HCT116 (cell line): ENCODE measurements around the gene GDPD5. TPM values are rescaled to one million over a fixed set of nuclear protein-coding genes. Genes with fewer than 3 reads are reported as not detected.

Source experiments
- ATAC-seq: fragments of 200-7000 bp; cut with Tn5 transposase; 2 replicates; pipeline ENCODE4 v1.9.1; 2020; ENCODE audit warnings: mild to moderate bottlenecking, moderate library complexity
- BruUV-seq: library from RNA; stranded (reverse); fragments of 400-500 nt; replicated peaks from 2 replicates; lab custom pipeline; 2021; lab: Mats Ljungman, UMichigan
- CTCF ChIA-PET: fragments of 300-600 bp; sonication (Branson Sonifier 250); formaldehyde crosslinking; loops from one replicate; lab custom pipeline; 2021; ENCODE audit warnings: antibody characterized with exemption; lab: Charles Lee
- POLR2A ChIA-PET: fragments of 300-600, 350-600 bp; sonication (Branson Sonifier 250); formaldehyde crosslinking; loops from one replicate; lab custom pipeline; 2021; ENCODE audit warnings: antibody characterized with exemption; lab: Charles Lee
- RAD21 ChIA-PET, 2 experiments: fragments of 300-600 bp; sonication (Branson Sonifier 250); formaldehyde crosslinking; loops; one replicate each; lab custom pipeline; 2023; ENCODE audit warnings: low total read pairs in 2 of 2; ENCODE audit not compliant: uncharacterized antibody in 2 of 2, unreplicated experiment in 2 of 2, low non-redundant PET in 1 of 2; lab: Charles Lee
- DNase-seq: peaks from one replicate; pipeline ENCODE4 v3.0.0-alpha.2; 2010; ENCODE audit warnings: low read depth, low spot score
- H2AFZ ChIP-seq: fragments of 200-600 bp; shearing (Covaris generic), sonication (generic); 2 replicates; pipeline ENCODE4 v1.6.1; 2017; ENCODE audit warnings: low read depth, mixed run types, mixed read lengths, antibody characterized with exemption, low read length; ENCODE audit not compliant: poor library complexity, severe bottlenecking
- H3K27ac ChIP-seq: 2 replicates; pipeline ENCODE4 v1.5.1; 2012; ENCODE audit warnings: low read depth, low read length
- H3K27me3 ChIP-seq: fragments of 200-600 bp; sonication (generic); 2 replicates; pipeline ENCODE4 v1.6.1; 2016; ENCODE audit warnings: mixed run types, low read length, mixed read lengths; ENCODE audit not compliant: insufficient read depth
- H3K36me3 ChIP-seq, 2 experiments: fragments of 200-500 bp in 1 of 2; fragments of 200-600 bp in 1 of 2; sonication (Bioruptor generic) in 1 of 2; sonication (generic) in 1 of 2; 2 replicates each; pipeline versions ENCODE4 v1.5.1 to v1.6.1; 2014 to 2016; ENCODE audit warnings: low read length in 2 of 2, inconsistent platforms in 1 of 2, mixed read lengths in 1 of 2, mixed run types in 1 of 2; ENCODE audit not compliant: insufficient read depth in 2 of 2, control insufficient read depth in 1 of 2
- H3K4me1 ChIP-seq, 2 experiments: fragments of 200-600 bp in 1 of 2; sonication (generic) in 1 of 2; 2 replicates each; pipeline versions ENCODE4 v1.5.1 to v1.6.1; 2012 to 2017; ENCODE audit warnings: low read length in 2 of 2, inconsistent platforms in 1 of 2, mild to moderate bottlenecking in 1 of 2, mixed read lengths in 1 of 2, mixed run types in 1 of 2, moderate library complexity in 1 of 2; ENCODE audit not compliant: insufficient read depth in 2 of 2, control insufficient read depth in 1 of 2
- H3K4me2 ChIP-seq: fragments of 200-600 bp; sonication (generic); 2 replicates; pipeline ENCODE4 v1.6.1; 2017; ENCODE audit warnings: mixed run types, low read length, mixed read lengths
- H3K4me3 ChIP-seq, 2 experiments: fragments of 200-600 bp in 1 of 2; sonication (generic) in 1 of 2; replicated peaks in 1 of 2; 2 replicates each; pipeline ENCODE4 v1.5.1; 2011 to 2016; ENCODE audit warnings: low read length in 2 of 2, control low read depth in 1 of 2, low read depth in 1 of 2, mild to moderate bottlenecking in 1 of 2, mixed read lengths in 1 of 2, mixed run types in 1 of 2
- H3K79me2 ChIP-seq: fragments of 200-600 bp; sonication (generic); 2 replicates; pipeline ENCODE4 v1.6.1; 2017; ENCODE audit warnings: mild to moderate bottlenecking, mixed run types, low read length, moderate library complexity, mixed read lengths; ENCODE audit not compliant: insufficient read depth
- H3K9ac ChIP-seq: fragments of 200-600 bp; sonication (generic); 2 replicates; pipeline ENCODE4 v1.6.1; 2016; ENCODE audit warnings: low read length, mixed read lengths
- H3K9me2 ChIP-seq: fragments of 200-600 bp; sonication (generic), shearing (Covaris generic); 2 replicates; pipeline ENCODE4 v1.6.1; 2017; ENCODE audit warnings: mixed run types, mild to moderate bottlenecking, moderate library complexity; ENCODE audit not compliant: insufficient read depth
- H3K9me3 ChIP-seq, 2 experiments: fragments of 200-500 bp in 1 of 2; fragments of 200-600 bp in 1 of 2; sonication (Bioruptor generic) in 1 of 2; sonication (generic) in 1 of 2; 2 replicates each; pipeline ENCODE4 v1.6.1; 2014 to 2017; ENCODE audit warnings: low read length in 2 of 2, mixed read lengths in 2 of 2, inconsistent platforms in 1 of 2, low read depth in 1 of 2, mild to moderate bottlenecking in 1 of 2, mixed run types in 1 of 2, moderate library complexity in 1 of 2; ENCODE audit not compliant: control insufficient read depth in 1 of 2, insufficient read depth in 1 of 2
- H4K20me1 ChIP-seq: fragments of 200-600 bp; sonication (generic), shearing (Covaris generic); 2 replicates; pipeline ENCODE4 v1.6.1; 2017; ENCODE audit warnings: mixed run types, mild to moderate bottlenecking, moderate library complexity; ENCODE audit not compliant: insufficient read depth
- CBX3 ChIP-seq: IDR thresholded peaks from 2 replicates; pipeline ENCODE4 v1.6.1; 2012; ENCODE audit warnings: low read depth
- FOSL1 ChIP-seq: IDR thresholded peaks from 2 replicates; pipeline ENCODE4 v1.6.1; 2012; ENCODE audit warnings: low read depth
- POLR2A ChIP-seq: IDR thresholded peaks from 2 replicates; pipeline ENCODE4 v1.7.0; 2011; ENCODE audit warnings: borderline replicate concordance; ENCODE audit not compliant: insufficient read depth, insufficient read length; ENCODE audit errors: extremely low read depth
- POLR2AphosphoS5 ChIP-seq: IDR thresholded peaks from 2 replicates; pipeline ENCODE4 v1.6.1; 2011; ENCODE audit warnings: mild to moderate bottlenecking, low read depth, low read length, moderate library complexity
- intact Hi-C: fragments of 100-400 bp; cut with micrococcal nuclease; formaldehyde crosslinking; loops from 2 replicates; pipeline ENCODE4 v1.10.0; 2022
- total RNA-seq: library from RNA; stranded (reverse); gene quantifications from one replicate; pipeline ENCODE4 v1.2.1, GENCODE V29; 2021; ENCODE audit not compliant: unreplicated experiment
- TF ChIP-seq, protein P1 (sequence below): IDR thresholded peaks from 2 replicates; pipeline ENCODE4 v1.6.1; 2012; ENCODE audit warnings: low read depth
- TF ChIP-seq, protein P2 (sequence below): IDR thresholded peaks from 2 replicates; pipeline ENCODE4 v1.6.1; 2012

The GDPD5 gene
- total RNA-seq, 1 experiment from 2014 or later: 27.5 TPM

- TF ChIP-seq POLR2A: no peak
- no peak for TF ChIP-seq CBX3
Measured at GRCh38 chr11:75403983-75404658, 121.6 kb downstream of the GDPD5 start (continued).

GRCh38 chr11:75403037-75403436, 122.7 kb downstream of the GDPD5 start:
- Histone ChIP-seq H3K36me3 (peaks cover 60 to 78% of the 10 kb centered on the region in 2 experiments), H3K4me2 (no peak overlapping the region; the same call in 1 of the 2 replicates), H3K9me3 (no peaks in the 10 kb centered on the region), H3K27me3 (no peaks in the 10 kb centered on the region), H3K79me2 (peaks cover 88% of the 10 kb centered on the region), H3K27ac (peak overlapping the region; percentile 18), H2AFZ (no peak overlapping the region), H4K20me1 (peaks cover 74% of the 10 kb centered on the region), H3K4me3 (no peak overlapping the region), H3K4me1 (peaks cover 4 to 36% of the 10 kb centered on the region in 2 experiments; a peak in 3 of 4 replicates), H3K9me2 (no peaks in the 10 kb centered on the region), H3K9ac (peak overlapping the region; percentile 6; the same call in 1 of the 2 replicates)
- intact Hi-C loops: no loop called here
- DNase-seq: no peak
- no TSS peak for BruUV-seq
- ATAC-seq: no peak
- ChIA-PET RAD21 (no interaction called here), POLR2A (no interaction called here), CTCF (no interaction called here)
- TF ChIP-seq, protein P1, sequence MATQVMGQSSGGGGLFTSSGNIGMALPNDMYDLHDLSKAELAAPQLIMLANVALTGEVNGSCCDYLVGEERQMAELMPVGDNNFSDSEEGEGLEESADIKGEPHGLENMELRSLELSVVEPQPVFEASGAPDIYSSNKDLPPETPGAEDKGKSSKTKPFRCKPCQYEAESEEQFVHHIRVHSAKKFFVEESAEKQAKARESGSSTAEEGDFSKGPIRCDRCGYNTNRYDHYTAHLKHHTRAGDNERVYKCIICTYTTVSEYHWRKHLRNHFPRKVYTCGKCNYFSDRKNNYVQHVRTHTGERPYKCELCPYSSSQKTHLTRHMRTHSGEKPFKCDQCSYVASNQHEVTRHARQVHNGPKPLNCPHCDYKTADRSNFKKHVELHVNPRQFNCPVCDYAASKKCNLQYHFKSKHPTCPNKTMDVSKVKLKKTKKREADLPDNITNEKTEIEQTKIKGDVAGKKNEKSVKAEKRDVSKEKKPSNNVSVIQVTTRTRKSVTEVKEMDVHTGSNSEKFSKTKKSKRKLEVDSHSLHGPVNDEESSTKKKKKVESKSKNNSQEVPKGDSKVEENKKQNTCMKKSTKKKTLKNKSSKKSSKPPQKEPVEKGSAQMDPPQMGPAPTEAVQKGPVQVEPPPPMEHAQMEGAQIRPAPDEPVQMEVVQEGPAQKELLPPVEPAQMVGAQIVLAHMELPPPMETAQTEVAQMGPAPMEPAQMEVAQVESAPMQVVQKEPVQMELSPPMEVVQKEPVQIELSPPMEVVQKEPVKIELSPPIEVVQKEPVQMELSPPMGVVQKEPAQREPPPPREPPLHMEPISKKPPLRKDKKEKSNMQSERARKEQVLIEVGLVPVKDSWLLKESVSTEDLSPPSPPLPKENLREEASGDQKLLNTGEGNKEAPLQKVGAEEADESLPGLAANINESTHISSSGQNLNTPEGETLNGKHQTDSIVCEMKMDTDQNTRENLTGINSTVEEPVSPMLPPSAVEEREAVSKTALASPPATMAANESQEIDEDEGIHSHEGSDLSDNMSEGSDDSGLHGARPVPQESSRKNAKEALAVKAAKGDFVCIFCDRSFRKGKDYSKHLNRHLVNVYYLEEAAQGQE: no peak
- TF ChIP-seq POLR2AphosphoS5 (no peak; the same call in 1 of the 2 replicates), FOSL1 (no peak)
- TF ChIP-seq, protein P2, sequence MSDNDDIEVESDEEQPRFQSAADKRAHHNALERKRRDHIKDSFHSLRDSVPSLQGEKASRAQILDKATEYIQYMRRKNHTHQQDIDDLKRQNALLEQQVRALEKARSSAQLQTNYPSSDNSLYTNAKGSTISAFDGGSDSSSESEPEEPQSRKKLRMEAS: no peak
